Keratinocyte (primary cell): ENCODE results near the gene NES.

ENCODE experiments used
- EZH2 ChIP-seq: IDR thresholded peaks from one replicate; pipeline ENCODE4 v1.6.1; 2012; ENCODE audit warnings: inconsistent platforms, mild to moderate bottlenecking, low read length, moderate library complexity
- TF ChIP-seq, protein P1 (sequence below), 3 experiments: IDR thresholded peaks in 1 of 3; conservative IDR thresholded peaks in 1 of 3; optimal IDR thresholded peaks in 1 of 3; 2 replicates in 2 of 3; 3 replicates in 1 of 3; pipeline versions ENCODE3 to v1.5.1; 2011; ENCODE audit warnings: low read length in 3 of 3, mild to moderate bottlenecking in 3 of 3, moderate library complexity in 2 of 3, control low read depth in 1 of 3, inconsistent platforms in 1 of 3; ENCODE audit not compliant: insufficient read depth in 2 of 3; ENCODE audit errors: extremely low read depth in 1 of 3

DNA sequence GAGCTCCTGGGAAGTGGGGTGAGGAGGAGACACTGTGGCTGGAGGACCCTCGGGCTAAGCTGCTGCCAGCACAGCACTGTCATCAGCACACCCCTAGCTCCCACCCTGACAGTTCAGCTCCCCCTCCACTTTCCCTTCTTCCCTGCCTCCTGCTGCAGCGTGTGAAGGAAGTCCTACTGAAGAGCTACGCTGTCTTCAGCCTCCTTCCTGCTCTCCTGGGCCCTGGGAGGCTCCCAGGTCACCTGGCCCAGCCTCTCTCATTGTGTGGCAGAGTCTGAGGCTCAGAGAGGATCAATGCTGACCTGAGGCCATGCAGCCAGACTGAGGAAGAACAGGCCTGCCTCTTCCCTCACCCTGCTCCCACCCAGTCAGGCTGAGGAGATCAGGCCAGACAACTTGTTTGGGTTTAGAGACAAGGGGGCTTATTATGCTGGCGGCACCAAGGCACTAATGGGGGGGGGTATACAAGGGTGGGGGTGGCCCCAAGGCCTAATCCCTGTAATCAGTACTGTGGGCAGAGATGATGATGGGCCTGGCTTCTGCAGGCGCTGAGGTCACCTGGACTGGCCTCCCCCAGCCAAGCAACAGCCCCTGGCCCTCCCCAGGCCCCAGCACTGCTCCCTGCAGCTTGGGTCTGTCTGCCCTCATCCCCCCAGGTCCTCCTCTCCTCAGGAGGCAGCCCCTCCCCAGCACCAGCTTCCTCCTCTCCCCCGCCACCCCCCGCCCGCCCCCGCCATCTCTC lies 9.1 kb downstream of the NES start:
- TF ChIP-seq, protein P1, sequence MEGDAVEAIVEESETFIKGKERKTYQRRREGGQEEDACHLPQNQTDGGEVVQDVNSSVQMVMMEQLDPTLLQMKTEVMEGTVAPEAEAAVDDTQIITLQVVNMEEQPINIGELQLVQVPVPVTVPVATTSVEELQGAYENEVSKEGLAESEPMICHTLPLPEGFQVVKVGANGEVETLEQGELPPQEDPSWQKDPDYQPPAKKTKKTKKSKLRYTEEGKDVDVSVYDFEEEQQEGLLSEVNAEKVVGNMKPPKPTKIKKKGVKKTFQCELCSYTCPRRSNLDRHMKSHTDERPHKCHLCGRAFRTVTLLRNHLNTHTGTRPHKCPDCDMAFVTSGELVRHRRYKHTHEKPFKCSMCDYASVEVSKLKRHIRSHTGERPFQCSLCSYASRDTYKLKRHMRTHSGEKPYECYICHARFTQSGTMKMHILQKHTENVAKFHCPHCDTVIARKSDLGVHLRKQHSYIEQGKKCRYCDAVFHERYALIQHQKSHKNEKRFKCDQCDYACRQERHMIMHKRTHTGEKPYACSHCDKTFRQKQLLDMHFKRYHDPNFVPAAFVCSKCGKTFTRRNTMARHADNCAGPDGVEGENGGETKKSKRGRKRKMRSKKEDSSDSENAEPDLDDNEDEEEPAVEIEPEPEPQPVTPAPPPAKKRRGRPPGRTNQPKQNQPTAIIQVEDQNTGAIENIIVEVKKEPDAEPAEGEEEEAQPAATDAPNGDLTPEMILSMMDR (optimal IDR thresholded peaks at IDR 0.05 in 1 of 3, IDR thresholded peaks at IDR 0.05 in 1 of 3, conservative IDR thresholded peaks at IDR 0.05 in 1 of 3; ENCODE audit: extremely low read depth in 1 of 3, insufficient read depth in 2 of 3, low read length in 3 of 3), result no peak
- no peak for TF ChIP-seq EZH2
